HL-60 (cell line): Measurements from ENCODE around the gene MGAT4A.

Experiments used
- CTCF ChIP-seq: IDR thresholded peaks from one replicate; pipeline ENCODE4 v1.5.1; 2011; ENCODE audit warnings: low read length, control low read depth, inconsistent platforms; ENCODE audit not compliant: insufficient read depth
- GABPA ChIP-seq: IDR thresholded peaks from 2 replicates; pipeline ENCODE4 v1.6.1; 2012; ENCODE audit warnings: low read depth
- SPI1 ChIP-seq: IDR thresholded peaks from 2 replicates; pipeline ENCODE4 v1.6.1; 2012; ENCODE audit warnings: low read depth, mild to moderate bottlenecking, borderline replicate concordance

GRCh38 chr2:98643496-98644100 is 87.3 kb downstream of the MGAT4A start:
- no peak for TF ChIP-seq SPI1
- TF ChIP-seq GABPA, result no peak
- no peak for TF ChIP-seq CTCF
